ENCODE measurements around the gene TEKTIP1. TPM values are rescaled to one million over a fixed set of nuclear protein-coding genes. Genes with fewer than 3 reads are reported as not detected.

Gene TEKTIP1
- polyA plus RNA-seq, 1 experiment, result not detected

- H3K36me3 ChIP-seq (ENCODE audit: control insufficient read depth, insufficient read depth, low read length), result no peaks in the 10 kb centered on the region
- H3K4me3 ChIP-seq (ENCODE audit: low read depth, low read length), result peak within 1 kb of the TSS; percentile 19
- ChIA-PET CTCF (interaction anchor here (0.8 to 2.0 kb wide), 2 partner anchors 10 to 23 kb away, joined by 3 to 10 read pairs; no protein-coding TSS in a partner anchor), POLR2A (no interaction called here)
- 0 out of 2 replicates have a peak, but pooled peaks cover 1% of the 10 kb centered on the region for H3K27me3 ChIP-seq (ENCODE audit: control insufficient read depth, insufficient read depth, low read length)
- DNase-seq (ENCODE audit: low read depth), result no peak
- no peak for TF ChIP-seq CTCF (IDR thresholded peaks at IDR 0.05; ENCODE audit: insufficient read depth, low read depth, low read length)
Measured at GRCh38 chr19:3585301-3586126, 46.5 kb downstream of the TEKTIP1 start, which contains the start of gene GIPC3. TSS of gene GIPC3 (plus strand) at chr19:3585478. CDS start at chr19:3585598, 120 bp downstream.

GRCh38 chr19:3586127-3586626 lies 47.2 kb downstream of the TEKTIP1 start:
- Histone ChIP-seq H3K36me3 (ENCODE audit: control insufficient read depth, insufficient read depth, low read length) (no peaks in the 10 kb centered on the region), H3K4me3 (ENCODE audit: low read depth, low read length) (no peak overlapping the region), H3K27me3 (ENCODE audit: control insufficient read depth, insufficient read depth, low read length) (0 out of 2 replicates have a peak, but pooled peaks cover 1% of the 10 kb centered on the region)
- peak; percentile 55 for TF ChIP-seq CTCF (IDR thresholded peaks at IDR 0.05; ENCODE audit: insufficient read depth, low read depth, low read length)
- CTCF ChIA-PET, result interaction anchor here (1.0 to 2.0 kb wide), 3 partner anchors 10 to 41 kb away, joined by 3 to 10 read pairs (median 4); no protein-coding TSS in a partner anchor
- POLR2A ChIA-PET, result no interaction called here
- no peak for DNase-seq (ENCODE audit: low read depth)

GRCh38 chr19:3586707-3587346 lies 47.9 kb downstream of the TEKTIP1 start:
- POLR2A ChIA-PET, result no interaction called here
- TF ChIP-seq CTCF (IDR thresholded peaks at IDR 0.05; ENCODE audit: insufficient read depth, low read depth, low read length), result no peak
- no peak for DNase-seq (ENCODE audit: low read depth)
- H3K4me3 ChIP-seq (ENCODE audit: low read depth, low read length), result no peak overlapping the region
- H3K27me3 ChIP-seq (ENCODE audit: control insufficient read depth, insufficient read depth, low read length), result 0 out of 2 replicates have a peak, but pooled peaks cover 1% of the 10 kb centered on the region
- no peaks in the 10 kb centered on the region for H3K36me3 ChIP-seq (ENCODE audit: control insufficient read depth, insufficient read depth, low read length)
- CTCF ChIA-PET, result interaction anchor here (1.0 to 2.0 kb wide), 3 partner anchors 9 to 42 kb away, joined by 3 to 10 read pairs (median 4); no protein-coding TSS in a partner anchor

- Histone ChIP-seq H3K27me3 (ENCODE audit: control insufficient read depth, insufficient read depth, low read length) (0 out of 2 replicates have a peak, but pooled peaks cover 1% of the 10 kb centered on the region), H3K4me3 (ENCODE audit: low read depth, low read length) (no peak overlapping the region), H3K36me3 (ENCODE audit: control insufficient read depth, insufficient read depth, low read length) (no peaks in the 10 kb centered on the region)
- ChIA-PET CTCF (no interaction called here), POLR2A (no interaction called here)
- no peak for DNase-seq (ENCODE audit: low read depth)
- no peak for TF ChIP-seq CTCF (IDR thresholded peaks at IDR 0.05; ENCODE audit: insufficient read depth, low read depth, low read length)
Measured at GRCh38 chr19:3589439-3589838, 50.5 kb downstream of the TEKTIP1 start.

- ChIA-PET CTCF (interaction anchor here (0.9 to 1.0 kb wide), 2 partner anchors 13 to 16 kb away, joined by 3 read pairs; no protein-coding TSS in a partner anchor), POLR2A (no interaction called here)
- DNase-seq (ENCODE audit: low read depth), result no peak
- TF ChIP-seq CTCF (IDR thresholded peaks at IDR 0.05; ENCODE audit: insufficient read depth, low read depth, low read length), result no peak
- Histone ChIP-seq H3K27me3 (ENCODE audit: control insufficient read depth, insufficient read depth, low read length) (0 out of 2 replicates have a peak, but pooled peaks cover 1% of the 10 kb centered on the region), H3K4me3 (ENCODE audit: low read depth, low read length) (no peak overlapping the region), H3K36me3 (ENCODE audit: control insufficient read depth, insufficient read depth, low read length) (no peaks in the 10 kb centered on the region)
Measured at GRCh38 chr19:3589949-3590348, 51.0 kb downstream of the TEKTIP1 start.
